ENCODE results near the gene USP53.

USP53 gene

GRCh38 chr4:119228406-119228805 is 15.9 kb downstream of the USP53 start (continued):
- TF ChIP-seq PRDM4 (tag by site-specific recombination; IDR thresholded peaks at IDR 0.05), result no peak
- TF ChIP-seq ZNF664 (tag by site-specific recombination; IDR thresholded peaks at IDR 0.05), result no peak
- TF ChIP-seq ZNF19 (tag by site-specific recombination; IDR thresholded peaks at IDR 0.05; ENCODE audit: low read depth), result no peak
- TF ChIP-seq ZSCAN23 (tag by site-specific recombination; IDR thresholded peaks at IDR 0.05), result no peak
- no peak for TF ChIP-seq ZSCAN30 (tag by site-specific recombination; IDR thresholded peaks at IDR 0.05)
- no peak for TF ChIP-seq ZNF830 (tag by site-specific recombination; IDR thresholded peaks at IDR 0.05; ENCODE audit: low read depth)
- TF ChIP-seq ZNF610 (tag by site-specific recombination; IDR thresholded peaks at IDR 0.05; ENCODE audit: borderline replicate concordance), result no peak

GRCh38 chr4:119229908-119230687 is 17.6 kb downstream of the USP53 start:
- Histone ChIP-seq H3K4me1 (ENCODE audit: control insufficient read depth, insufficient read depth, low read length) (no peaks in the 10 kb centered on the region; the same call in 1 of the 2 replicates), H3K9me3 (ENCODE audit: control insufficient read depth, insufficient read depth, low read depth, low read length) (no peaks in the 10 kb centered on the region), H3K27ac (ENCODE audit: extremely low read depth, low read depth, low read length) (no peak overlapping the region), H3K36me3 (ENCODE audit: control insufficient read depth in 2 of 2, insufficient read depth in 1 of 2, low read length in 2 of 2) (peaks cover 0 to 16% of the 10 kb centered on the region in 2 experiments; a peak in 1 of 3 replicates), H3K4me3 (ENCODE audit: low read depth, low read length) (no peak overlapping the region)
- ChIA-PET CTCF (no interaction called here), POLR2A (no interaction called here)
- TF ChIP-seq ZNF121 (tag by site-specific recombination; IDR thresholded peaks at IDR 0.05) (no peak), BCL11A (tag by site-specific recombination; IDR thresholded peaks at IDR 0.05; ENCODE audit: low read depth) (no peak), ZNF585B (tag by site-specific recombination; IDR thresholded peaks at IDR 0.05) (no peak), ZNF623 (tag by site-specific recombination; IDR thresholded peaks at IDR 0.05) (no peak), KLF8 (tag by site-specific recombination; IDR thresholded peaks at IDR 0.05) (no peak), ZNF16 (tag by site-specific recombination; IDR thresholded peaks at IDR 0.05; ENCODE audit: low read depth) (no peak), ZSCAN5A (tag by site-specific recombination; IDR thresholded peaks at IDR 0.05) (no peak), ZNF677 (tag by site-specific recombination; IDR thresholded peaks at IDR 0.05) (no peak), AEBP2 (tag by site-specific recombination; IDR thresholded peaks at IDR 0.05; ENCODE audit: borderline replicate concordance) (no peak), ZBTB17 (tag by site-specific recombination; IDR thresholded peaks at IDR 0.05) (no peak), ZNF221 (tag by site-specific recombination; IDR thresholded peaks at IDR 0.05; ENCODE audit: borderline replicate concordance) (no peak), ZBTB48 (tag by site-specific recombination; IDR thresholded peaks at IDR 0.05) (no peak), ZNF112 (tag by site-specific recombination; IDR thresholded peaks at IDR 0.05) (no peak), ZNF660 (tag by site-specific recombination; IDR thresholded peaks at IDR 0.05) (no peak), PRDM6 (tag by site-specific recombination; IDR thresholded peaks at IDR 0.05) (no peak), ZNF544 (tag by site-specific recombination; IDR thresholded peaks at IDR 0.05) (no peak), PRDM1 (tag by site-specific recombination; IDR thresholded peaks at IDR 0.05) (no peak)
